Endothelial cell (in vitro differentiated cells): ENCODE data around the gene EPHA7. TPM values are rescaled to one million over a fixed set of nuclear protein-coding genes. Genes with fewer than 3 reads are reported as not detected.
A peak's percentile ranks its signal among the peaks of the same experiment; 100 is the strongest.

Source experiments
- DNase-seq: peaks from one replicate; pipeline ENCODE4 v3.0.0; 2021; ENCODE audit warnings: low spot score
- H3K27ac Mint-ChIP-seq: one replicate; pipeline ENCODE4 v1.8.0; 2021; ENCODE audit warnings: mixed read lengths, inconsistent platforms; ENCODE audit not compliant: unreplicated experiment
- H3K27me3 Mint-ChIP-seq: one replicate; pipeline ENCODE4 v1.8.0; 2021; ENCODE audit warnings: mild to moderate bottlenecking, moderate library complexity, mixed read lengths, inconsistent platforms; ENCODE audit not compliant: unreplicated experiment
- H3K36me3 Mint-ChIP-seq: one replicate; pipeline ENCODE4 v1.8.0; 2021; ENCODE audit warnings: mild to moderate bottlenecking, low read depth, mixed read lengths, inconsistent platforms; ENCODE audit not compliant: unreplicated experiment
- H3K4me1 Mint-ChIP-seq: one replicate; pipeline ENCODE4 v1.8.0; 2021; ENCODE audit warnings: mild to moderate bottlenecking, mixed read lengths, inconsistent platforms; ENCODE audit not compliant: unreplicated experiment
- H3K4me3 Mint-ChIP-seq: one replicate; pipeline ENCODE4 v1.8.0; 2021; ENCODE audit warnings: mild to moderate bottlenecking, mixed read lengths, inconsistent platforms; ENCODE audit not compliant: unreplicated experiment
- H3K9me3 Mint-ChIP-seq: one replicate; pipeline ENCODE4 v1.8.0; 2021; ENCODE audit warnings: mixed read lengths, inconsistent platforms; ENCODE audit not compliant: unreplicated experiment
- CTCF ChIP-seq: fragments of 200-600 bp; sonication (generic); IDR thresholded peaks from one replicate; pipeline ENCODE4 v1.5.0; 2021; ENCODE audit warnings: antibody characterized with exemption; ENCODE audit not compliant: unreplicated experiment
- total RNA-seq: library from RNA; stranded (reverse); fragmentation: NEBNext Ultra II Directional; extraction: Animal tissue kit (Norgen Biotek cat#: 25700); gene quantifications from one replicate; pipeline ENCODE4 v1.2.1, GENCODE V29; 2021; ENCODE audit not compliant: unreplicated experiment

Gene EPHA7
- total RNA-seq, 1 donor from 2014 or later: 12.1 TPM

- peaks cover 12% of the 10 kb centered on the region for H3K27me3 Mint-ChIP-seq
- H3K9me3 Mint-ChIP-seq: no peaks in the 10 kb centered on the region
- H3K4me3 Mint-ChIP-seq: peak overlapping the region; percentile 98
- H3K4me1 Mint-ChIP-seq: peaks cover 29% of the 10 kb centered on the region
- no peak overlapping the region for H3K27ac Mint-ChIP-seq
- peak; percentile 67 for DNase-seq
- TF ChIP-seq CTCF: peak; percentile 14
- H3K36me3 Mint-ChIP-seq: no peaks in the 10 kb centered on the region
Observed at GRCh38 chr6:93418408-93419303, 703 bp downstream of the EPHA7 start.

GRCh38 chr6:93418033-93418407 lies 1.3 kb downstream of the EPHA7 start:
- Mint-ChIP-seq H3K36me3 (no peaks in the 10 kb centered on the region), H3K4me3 (peak overlapping the region; percentile 92), H3K27ac (no peak overlapping the region), H3K27me3 (peaks cover 12% of the 10 kb centered on the region), H3K4me1 (peaks cover 29% of the 10 kb centered on the region), H3K9me3 (no peaks in the 10 kb centered on the region)
- TF ChIP-seq CTCF: no peak
- DNase-seq: no peak

- H3K9me3 Mint-ChIP-seq: no peaks in the 10 kb centered on the region
- H3K36me3 Mint-ChIP-seq: no peaks in the 10 kb centered on the region
- H3K27ac Mint-ChIP-seq: peak overlapping the region; percentile 13
- peaks cover 29% of the 10 kb centered on the region for H3K4me1 Mint-ChIP-seq
- peaks cover 12% of the 10 kb centered on the region for H3K27me3 Mint-ChIP-seq
- peak overlapping the region; percentile 92 for H3K4me3 Mint-ChIP-seq
- TF ChIP-seq CTCF: no peak
- peak; percentile 37 for DNase-seq
Observed at GRCh38 chr6:93417421-93418013, 1.8 kb downstream of the EPHA7 start.

- Mint-ChIP-seq H3K27me3 (peaks cover 12% of the 10 kb centered on the region), H3K9me3 (no peaks in the 10 kb centered on the region), H3K4me1 (peaks cover 29% of the 10 kb centered on the region), H3K27ac (peak overlapping the region; percentile 13), H3K4me3 (peak overlapping the region; percentile 92), H3K36me3 (no peaks in the 10 kb centered on the region)
- peak; percentile 53 for DNase-seq
- TF ChIP-seq CTCF: no peak
Observed at GRCh38 chr6:93416571-93417420, 2.6 kb downstream of the EPHA7 start.
